Measurements from ENCODE around the gene ARHGAP1. TPM values are rescaled to one million over a fixed set of nuclear protein-coding genes. Genes with fewer than 3 reads are reported as not detected.
"Not testable (repeated sequence)": the region's sequence is repeated elsewhere in the genome, so short reads cannot be mapped to it uniquely, and the experiment has no call there.

ARHGAP1 gene
- total RNA-seq, 2 experiments from 2014 or later: 16.3 to 42.6 TPM

DNA sequence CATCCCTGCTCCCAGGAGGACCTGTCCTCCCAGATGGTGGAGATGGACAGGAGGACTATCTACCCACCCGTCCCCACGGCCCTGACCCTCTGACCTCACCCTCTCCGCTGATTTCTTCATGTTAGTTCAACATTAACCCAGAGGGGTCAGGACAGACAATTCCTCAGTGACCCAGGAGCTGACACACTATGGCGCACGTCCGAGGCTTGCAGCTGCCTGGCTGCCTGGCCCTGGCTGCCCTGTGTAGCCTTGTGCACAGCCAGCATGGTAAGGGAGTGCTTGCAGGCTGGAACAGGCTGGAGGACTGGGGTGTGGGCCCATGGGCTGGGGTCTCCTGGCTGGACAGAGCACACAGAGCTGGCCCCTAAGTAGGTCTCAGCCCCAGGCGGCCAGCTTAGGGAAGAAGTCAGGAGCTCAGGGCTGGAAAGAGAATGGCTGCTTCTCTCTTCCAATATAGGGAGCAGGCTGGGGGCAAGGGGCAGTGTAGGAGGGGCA is 18.7 kb upstream of the ARHGAP1 start, which contains the start of gene F2:
F2 (plus strand) TSS at position 166 of the 495 bp plus-strand sequence; CDS start at position 189, 23 bp downstream.
- ChIA-PET POLR2A (interaction anchor here (0.7 kb wide), 1 partner anchor 8 kb away, joined by 3 read pairs; no protein-coding TSS in a partner anchor), CTCF (ENCODE audit: unreplicated experiment) (interaction anchor here (1.0 kb wide), 1 partner anchor 735 kb away, joined by 6 read pairs; no protein-coding TSS in a partner anchor)
- no peak within 1 kb of the TSS for H3K27ac ChIP-seq (ENCODE audit: low read depth, low read length, poor library complexity, severe bottlenecking)
- no peak for DNase-seq (ENCODE audit: low spot score)
- no peak within 1 kb of the TSS for H3K4me3 ChIP-seq (ENCODE audit: low read depth, low read length, poor library complexity, severe bottlenecking)
- BruUV-seq (replicated peaks): no TSS peak
- TF ChIP-seq, protein P1, sequence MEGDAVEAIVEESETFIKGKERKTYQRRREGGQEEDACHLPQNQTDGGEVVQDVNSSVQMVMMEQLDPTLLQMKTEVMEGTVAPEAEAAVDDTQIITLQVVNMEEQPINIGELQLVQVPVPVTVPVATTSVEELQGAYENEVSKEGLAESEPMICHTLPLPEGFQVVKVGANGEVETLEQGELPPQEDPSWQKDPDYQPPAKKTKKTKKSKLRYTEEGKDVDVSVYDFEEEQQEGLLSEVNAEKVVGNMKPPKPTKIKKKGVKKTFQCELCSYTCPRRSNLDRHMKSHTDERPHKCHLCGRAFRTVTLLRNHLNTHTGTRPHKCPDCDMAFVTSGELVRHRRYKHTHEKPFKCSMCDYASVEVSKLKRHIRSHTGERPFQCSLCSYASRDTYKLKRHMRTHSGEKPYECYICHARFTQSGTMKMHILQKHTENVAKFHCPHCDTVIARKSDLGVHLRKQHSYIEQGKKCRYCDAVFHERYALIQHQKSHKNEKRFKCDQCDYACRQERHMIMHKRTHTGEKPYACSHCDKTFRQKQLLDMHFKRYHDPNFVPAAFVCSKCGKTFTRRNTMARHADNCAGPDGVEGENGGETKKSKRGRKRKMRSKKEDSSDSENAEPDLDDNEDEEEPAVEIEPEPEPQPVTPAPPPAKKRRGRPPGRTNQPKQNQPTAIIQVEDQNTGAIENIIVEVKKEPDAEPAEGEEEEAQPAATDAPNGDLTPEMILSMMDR (conservative IDR thresholded peaks at IDR 0.05; ENCODE audit: low read length): no peak
- TF ChIP-seq EZH2phosphoT487 (IDR thresholded peaks at IDR 0.05; ENCODE audit: borderline replicate concordance, low read depth, low read length): no peak
- H3K9me3 ChIP-seq (ENCODE audit: low read length): no peaks in the 10 kb centered on the region
- no peaks in the 10 kb centered on the region for H4K20me1 ChIP-seq (ENCODE audit: insufficient read depth, low read length)
- no peaks in the 10 kb centered on the region for H3K36me3 ChIP-seq (ENCODE audit: insufficient read depth, low read length)
- no peak within 1 kb of the TSS for H3K4me2 ChIP-seq (ENCODE audit: low read length)
- intact Hi-C loops (cut with micrococcal nuclease; ENCODE audit: unreplicated experiment): no loop called here
- peak within 1 kb of the TSS; percentile 60 for H2AFZ ChIP-seq (ENCODE audit: low read length)
- H3K79me2 ChIP-seq (ENCODE audit: insufficient read depth, low read depth, low read length): no peaks in the 10 kb centered on the region
- H3K4me1 ChIP-seq (ENCODE audit: insufficient read depth, low read length, poor library complexity, severe bottlenecking): peaks cover 12% of the 10 kb centered on the region
- H3K9me2 ChIP-seq (ENCODE audit: insufficient read depth, low read length): no peaks in the 10 kb centered on the region

DNA sequence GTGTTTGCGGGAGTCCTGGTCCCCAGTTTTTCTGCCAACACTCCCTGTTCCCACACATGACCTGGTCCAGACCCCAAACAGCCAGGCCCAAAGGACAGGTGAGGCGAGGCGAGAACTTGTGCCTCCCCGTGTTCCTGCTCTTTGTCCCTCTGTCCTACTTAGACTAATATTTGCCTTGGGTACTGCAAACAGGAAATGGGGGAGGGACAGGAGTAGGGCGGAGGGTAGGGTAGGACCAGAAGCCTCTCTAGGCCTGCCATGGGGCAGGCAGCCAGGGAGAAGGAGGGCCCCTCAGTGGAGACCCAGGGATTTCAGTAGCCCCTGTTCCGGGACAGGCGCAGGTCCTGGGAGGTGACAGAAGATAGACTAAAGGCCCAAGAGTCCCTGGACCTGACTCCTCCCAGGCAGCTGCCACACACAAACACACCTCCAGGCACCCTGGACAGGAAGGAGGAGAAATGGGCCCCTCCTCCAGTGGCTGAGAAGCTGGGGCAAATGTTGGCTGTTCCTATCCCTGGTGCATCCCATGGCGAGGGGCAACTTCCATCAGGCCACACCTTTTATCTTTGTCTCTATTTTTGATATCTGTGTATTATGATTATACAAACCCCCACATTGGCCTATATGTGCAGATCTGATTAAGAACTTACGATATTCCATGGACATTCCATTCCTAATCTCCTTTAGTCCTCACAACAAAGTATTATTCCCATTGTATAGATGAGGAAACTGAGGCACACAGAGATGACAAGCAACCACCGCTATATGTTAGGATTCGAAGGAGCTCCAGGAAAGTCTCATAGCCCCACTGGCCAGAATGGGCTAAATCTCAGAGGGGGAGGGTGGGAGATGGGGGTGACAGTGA is 18.0 kb upstream of the ARHGAP1 start:
- POLR2A ChIA-PET: interaction anchor here (0.7 kb wide), 1 partner anchor 9 kb away, joined by 3 read pairs; no protein-coding TSS in a partner anchor

DNA sequence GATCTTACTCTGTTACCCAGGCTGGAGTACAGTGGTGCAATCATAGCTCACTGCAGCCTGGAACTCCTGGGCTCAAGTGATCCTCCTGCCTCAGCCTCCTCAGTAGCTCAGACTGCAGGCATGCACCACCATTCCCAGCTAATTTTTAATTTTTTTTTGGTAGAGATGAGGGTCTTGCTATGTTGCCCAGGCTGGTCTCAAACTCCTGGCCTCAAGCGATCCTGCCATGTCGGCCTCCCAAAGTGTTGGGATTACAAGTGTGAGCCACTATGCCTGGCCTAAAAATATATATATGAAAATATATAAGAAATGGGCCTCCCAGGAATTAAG is 17.4 kb upstream of the ARHGAP1 start:
- BruUV-seq (replicated peaks); H3K79me2 ChIP-seq (ENCODE audit: insufficient read depth, low read depth, low read length); CTCF ChIA-PET (ENCODE audit: unreplicated experiment); H3K4me2 ChIP-seq (ENCODE audit: low read length); H3K36me3 ChIP-seq (ENCODE audit: insufficient read depth, low read length); H3K4me3 ChIP-seq (ENCODE audit: low read depth, low read length, poor library complexity, severe bottlenecking); intact Hi-C loops (cut with micrococcal nuclease; ENCODE audit: unreplicated experiment); H3K4me1 ChIP-seq (ENCODE audit: insufficient read depth, low read length, poor library complexity, severe bottlenecking); H3K9me3 ChIP-seq (ENCODE audit: low read length); H4K20me1 ChIP-seq (ENCODE audit: insufficient read depth, low read length); H3K27ac ChIP-seq (ENCODE audit: low read depth, low read length, poor library complexity, severe bottlenecking); DNase-seq (ENCODE audit: low spot score); H3K9me2 ChIP-seq (ENCODE audit: insufficient read depth, low read length): not testable (repeated sequence)
- peak overlapping the region; percentile 41 for H2AFZ ChIP-seq (ENCODE audit: low read length)
- POLR2A ChIA-PET: interaction anchor here (0.8 kb wide), 1 partner anchor 86 kb away, joined by 4 read pairs; no protein-coding TSS in a partner anchor

More for the DNA sequence above, 18.0 kb upstream of the ARHGAP1 start:
- no peaks in the 10 kb centered on the region for H4K20me1 ChIP-seq (ENCODE audit: insufficient read depth, low read length)
- intact Hi-C loops (cut with micrococcal nuclease; ENCODE audit: unreplicated experiment): no loop called here
- TF ChIP-seq EZH2phosphoT487 (IDR thresholded peaks at IDR 0.05; ENCODE audit: borderline replicate concordance, low read depth, low read length): no peak
- TF ChIP-seq, protein P1 (conservative IDR thresholded peaks at IDR 0.05; ENCODE audit: low read length): no peak
- H3K36me3 ChIP-seq (ENCODE audit: insufficient read depth, low read length): no peaks in the 10 kb centered on the region
- H3K9me2 ChIP-seq (ENCODE audit: insufficient read depth, low read length): no peaks in the 10 kb centered on the region
- H3K4me2 ChIP-seq (ENCODE audit: low read length): no peak overlapping the region
- CTCF ChIA-PET (ENCODE audit: unreplicated experiment): interaction anchor here (1.0 kb wide), 1 partner anchor 736 kb away, joined by 6 read pairs; no protein-coding TSS in a partner anchor
- no TSS peak for BruUV-seq (replicated peaks)
- H3K4me1 ChIP-seq (ENCODE audit: insufficient read depth, low read length, poor library complexity, severe bottlenecking): peaks cover 8% of the 10 kb centered on the region
- H3K4me3 ChIP-seq (ENCODE audit: low read depth, low read length, poor library complexity, severe bottlenecking): no peak overlapping the region
- H3K9me3 ChIP-seq (ENCODE audit: low read length): no peaks in the 10 kb centered on the region
- H3K79me2 ChIP-seq (ENCODE audit: insufficient read depth, low read depth, low read length): no peaks in the 10 kb centered on the region
- DNase-seq (ENCODE audit: low spot score): peak; percentile 34
- H3K27ac ChIP-seq (ENCODE audit: low read depth, low read length, poor library complexity, severe bottlenecking): no peak overlapping the region
- H2AFZ ChIP-seq (ENCODE audit: low read length): peak overlapping the region; percentile 41
